Lower leg skin (tissue), 3 donors: ENCODE data around the gene ZDHHC14.

Experiments used
- CTCF ChIP-seq, 3 donors: fragments of 450-650 bp; IDR thresholded peaks; one replicate each; pipeline ENCODE4 v1.5.1; 2016; ENCODE audit warnings: antibody characterized with exemption in 3 of 3, mild to moderate bottlenecking in 3 of 3, moderate library complexity in 2 of 3
- POLR2A ChIP-seq, 2 donors: fragments of 450-650 bp; IDR thresholded peaks; one replicate each; pipeline ENCODE4 v1.6.1; 2016 to 2017; ENCODE audit warnings: antibody characterized with exemption in 2 of 2, mild to moderate bottlenecking in 1 of 2, moderate library complexity in 1 of 2

DNA sequence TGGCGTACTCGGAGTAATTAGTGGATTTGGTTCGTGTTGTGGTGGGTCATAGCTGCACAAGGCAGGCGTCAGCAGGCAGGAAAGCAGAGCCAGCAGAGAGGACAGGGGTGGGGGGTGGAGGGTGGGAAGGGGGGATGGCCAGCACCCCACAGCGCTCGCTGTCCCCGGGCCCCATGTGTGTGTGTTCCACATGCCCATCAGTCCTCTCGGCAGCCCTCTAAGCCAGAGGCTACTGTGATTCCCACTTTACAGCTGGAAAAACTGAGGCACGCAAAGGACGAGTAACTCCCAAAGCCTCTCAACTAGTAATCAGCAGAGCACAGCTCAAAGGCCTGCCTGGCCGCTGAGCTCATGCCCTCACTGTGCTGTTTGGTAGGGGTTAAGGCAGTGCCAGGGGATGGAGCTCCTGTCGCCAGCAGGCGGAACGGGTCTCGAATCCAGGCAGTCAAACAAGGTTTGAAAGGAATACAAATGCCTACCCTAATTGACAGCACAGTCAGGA, 175.2 kb downstream of the ZDHHC14 start:
- no peak for TF ChIP-seq POLR2A (IDR thresholded peaks at IDR 0.05)
- no peak for TF ChIP-seq CTCF (IDR thresholded peaks at IDR 0.05)
